Measurements from ENCODE around the gene ALDH8A1. TPM values are rescaled to one million over a fixed set of nuclear protein-coding genes. Genes with fewer than 3 reads are reported as not detected.
A peak's percentile ranks its signal among the peaks of the same experiment; 100 is the strongest.

ALDH8A1 gene
- total RNA-seq, 2 donors from 2014 or later, result 1.2 to 4.4 TPM

GRCh38 chr6:134936476-134936875 lies 13.4 kb downstream of the ALDH8A1 start:
- Mint-ChIP-seq H3K27me3 (no peaks in the 10 kb centered on the region), H3K36me3 (ENCODE audit: low read depth) (no peaks in the 10 kb centered on the region), H3K4me3 (no peak overlapping the region), H3K27ac (no peak overlapping the region), H3K9me3 (no peaks in the 10 kb centered on the region), H3K4me1 (peaks cover 16% of the 10 kb centered on the region)
- ATAC-seq (replicated peaks), result no peak

- no peak overlapping the region for H3K27ac Mint-ChIP-seq
- H3K9me3 Mint-ChIP-seq, result no peaks in the 10 kb centered on the region
- H3K4me3 Mint-ChIP-seq, result no peak overlapping the region
- no peaks in the 10 kb centered on the region for H3K36me3 Mint-ChIP-seq (ENCODE audit: low read depth)
- no peak for ATAC-seq (replicated peaks)
- no peaks in the 10 kb centered on the region for H3K27me3 Mint-ChIP-seq
- peaks cover 16% of the 10 kb centered on the region for H3K4me1 Mint-ChIP-seq
Measured at GRCh38 chr6:134934793-134935485, 15.0 kb downstream of the ALDH8A1 start.

- no peaks in the 10 kb centered on the region for H3K9me3 Mint-ChIP-seq
- no peaks in the 10 kb centered on the region for H3K36me3 Mint-ChIP-seq (ENCODE audit: low read depth)
- peaks cover 5% of the 10 kb centered on the region for H3K4me1 Mint-ChIP-seq
- no peak overlapping the region for H3K27ac Mint-ChIP-seq
- no peaks in the 10 kb centered on the region for H3K27me3 Mint-ChIP-seq
- no peak overlapping the region for H3K4me3 Mint-ChIP-seq
- ATAC-seq (replicated peaks), result no peak
Measured at GRCh38 chr6:134932535-134933470, 17.1 kb downstream of the ALDH8A1 start.

GRCh38 chr6:134932098-134932497 lies 17.8 kb downstream of the ALDH8A1 start:
- H3K27me3 Mint-ChIP-seq, result no peaks in the 10 kb centered on the region
- H3K36me3 Mint-ChIP-seq (ENCODE audit: low read depth), result no peaks in the 10 kb centered on the region
- H3K27ac Mint-ChIP-seq, result no peak overlapping the region
- no peak overlapping the region for H3K4me3 Mint-ChIP-seq
- peaks cover 2% of the 10 kb centered on the region for H3K4me1 Mint-ChIP-seq
- no peak for ATAC-seq (replicated peaks)
- no peaks in the 10 kb centered on the region for H3K9me3 Mint-ChIP-seq

GRCh38 chr6:134930463-134930862 lies 19.4 kb downstream of the ALDH8A1 start:
- Mint-ChIP-seq H3K36me3 (ENCODE audit: low read depth) (no peaks in the 10 kb centered on the region), H3K4me3 (no peak overlapping the region), H3K4me1 (no peaks in the 10 kb centered on the region), H3K9me3 (no peaks in the 10 kb centered on the region), H3K27ac (no peak overlapping the region), H3K27me3 (no peaks in the 10 kb centered on the region)
- ATAC-seq (replicated peaks), result no peak

- no peaks in the 10 kb centered on the region for H3K4me1 Mint-ChIP-seq
- H3K27ac Mint-ChIP-seq, result peak overlapping the region; percentile 36
- H3K4me3 Mint-ChIP-seq, result no peak overlapping the region
- no peak for ATAC-seq (replicated peaks)
- no peaks in the 10 kb centered on the region for H3K36me3 Mint-ChIP-seq (ENCODE audit: low read depth)
- no peaks in the 10 kb centered on the region for H3K27me3 Mint-ChIP-seq
- no peaks in the 10 kb centered on the region for H3K9me3 Mint-ChIP-seq
Measured at GRCh38 chr6:134928151-134928900, 21.6 kb downstream of the ALDH8A1 start.

- ATAC-seq (replicated peaks), result no peak
- H3K4me1 Mint-ChIP-seq, result no peaks in the 10 kb centered on the region
- H3K4me3 Mint-ChIP-seq, result no peak overlapping the region
- no peak overlapping the region for H3K27ac Mint-ChIP-seq
- no peaks in the 10 kb centered on the region for H3K9me3 Mint-ChIP-seq
- H3K36me3 Mint-ChIP-seq (ENCODE audit: low read depth), result no peaks in the 10 kb centered on the region
- H3K27me3 Mint-ChIP-seq, result no peaks in the 10 kb centered on the region
Measured at GRCh38 chr6:134925800-134926199, 24.1 kb downstream of the ALDH8A1 start.

GRCh38 chr6:134921721-134922261 lies 28.1 kb downstream of the ALDH8A1 start:
- no peaks in the 10 kb centered on the region for H3K36me3 Mint-ChIP-seq (ENCODE audit: low read depth)
- H3K9me3 Mint-ChIP-seq, result no peaks in the 10 kb centered on the region
- no peaks in the 10 kb centered on the region for H3K4me1 Mint-ChIP-seq
- H3K27ac Mint-ChIP-seq, result no peak overlapping the region
- ATAC-seq (replicated peaks), result no peak
- no peaks in the 10 kb centered on the region for H3K27me3 Mint-ChIP-seq
- H3K4me3 Mint-ChIP-seq, result no peak overlapping the region

- no peaks in the 10 kb centered on the region for H3K4me1 Mint-ChIP-seq
- no peak for ATAC-seq (replicated peaks)
- no peaks in the 10 kb centered on the region for H3K27me3 Mint-ChIP-seq
Measured at GRCh38 chr6:134921276-134921675, 28.6 kb downstream of the ALDH8A1 start.

GRCh38 chr6:134920422-134920821 lies 29.5 kb downstream of the ALDH8A1 start:
- H3K4me1 Mint-ChIP-seq, result no peaks in the 10 kb centered on the region
- H3K9me3 Mint-ChIP-seq, result no peaks in the 10 kb centered on the region
- H3K36me3 Mint-ChIP-seq (ENCODE audit: low read depth), result no peaks in the 10 kb centered on the region
- no peak for ATAC-seq (replicated peaks)
- H3K27me3 Mint-ChIP-seq, result no peaks in the 10 kb centered on the region
- H3K4me3 Mint-ChIP-seq, result no peak overlapping the region
- H3K27ac Mint-ChIP-seq, result no peak overlapping the region

More at GRCh38 chr6:134921276-134921675, 28.6 kb downstream of the ALDH8A1 start:
- Mint-ChIP-seq H3K4me3 (no peak overlapping the region), H3K36me3 (ENCODE audit: low read depth) (no peaks in the 10 kb centered on the region), H3K9me3 (no peaks in the 10 kb centered on the region), H3K27ac (no peak overlapping the region)

GRCh38 chr6:134918418-134918961 lies 31.4 kb downstream of the ALDH8A1 start:
- Mint-ChIP-seq H3K27ac (no peak overlapping the region), H3K4me1 (no peaks in the 10 kb centered on the region), H3K4me3 (no peak overlapping the region), H3K36me3 (ENCODE audit: low read depth) (no peaks in the 10 kb centered on the region), H3K9me3 (no peaks in the 10 kb centered on the region), H3K27me3 (no peaks in the 10 kb centered on the region)
- no peak for ATAC-seq (replicated peaks)

- Mint-ChIP-seq H3K36me3 (ENCODE audit: low read depth) (no peaks in the 10 kb centered on the region), H3K9me3 (no peaks in the 10 kb centered on the region)
Measured at GRCh38 chr6:134911547-134911946, 38.4 kb downstream of the ALDH8A1 start.

GRCh38 chr6:134910593-134910935 lies 39.3 kb downstream of the ALDH8A1 start:
- no peak for ATAC-seq (replicated peaks)
- no peaks in the 10 kb centered on the region for H3K36me3 Mint-ChIP-seq (ENCODE audit: low read depth)
- peaks cover 7% of the 10 kb centered on the region for H3K27me3 Mint-ChIP-seq
- no peaks in the 10 kb centered on the region for H3K9me3 Mint-ChIP-seq
- no peak overlapping the region for H3K27ac Mint-ChIP-seq
- H3K4me1 Mint-ChIP-seq, result no peaks in the 10 kb centered on the region
- H3K4me3 Mint-ChIP-seq, result no peak overlapping the region

More at GRCh38 chr6:134911547-134911946, 38.4 kb downstream of the ALDH8A1 start:
- no peak overlapping the region for H3K4me3 Mint-ChIP-seq
- ATAC-seq (replicated peaks), result peak; percentile 71
- no peak overlapping the region for H3K27ac Mint-ChIP-seq
- no peaks in the 10 kb centered on the region for H3K4me1 Mint-ChIP-seq
- H3K27me3 Mint-ChIP-seq, result peaks cover 7% of the 10 kb centered on the region
